ENCODE data around the gene FAM9C.
A peak's percentile ranks its signal among the peaks of the same experiment; 100 is the strongest.
"Not testable (repeated sequence)": the region's sequence is repeated elsewhere in the genome, so short reads cannot be mapped to it uniquely, and the experiment has no call there.

The FAM9C gene

GRCh38 chrX:13023979-13024378 is 20.4 kb downstream of the FAM9C start:
- ATAC-seq: no peak
- TF ChIP-seq ZNF565 (CRISPR knock-in tag; conservative IDR thresholded peaks at IDR 0.05; ENCODE audit: low read depth) (no peak), ZNF70 (CRISPR knock-in tag; IDR thresholded peaks at IDR 0.05) (no peak), TOX (CRISPR knock-in tag; IDR thresholded peaks at IDR 0.05; ENCODE audit: borderline replicate concordance) (no peak), OSR1 (CRISPR knock-in tag; IDR thresholded peaks at IDR 0.05) (no peak), ARNTL (CRISPR knock-in tag; IDR thresholded peaks at IDR 0.05; ENCODE audit: borderline replicate concordance, low read depth) (no peak), ISL1 (CRISPR knock-in tag; IDR thresholded peaks at IDR 0.05) (no peak), TSHZ2 (CRISPR knock-in tag; IDR thresholded peaks at IDR 0.05) (no peak), ZFP3 (CRISPR knock-in tag; IDR thresholded peaks at IDR 0.05) (no peak), CSDC2 (CRISPR knock-in tag; IDR thresholded peaks at IDR 0.05) (no peak), ZFP30 (CRISPR knock-in tag; IDR thresholded peaks at IDR 0.05) (no peak)

GRCh38 chrX:13023567-13023966 is 20.9 kb downstream of the FAM9C start:
- TF ChIP-seq ZC3H10 (CRISPR knock-in tag; IDR thresholded peaks at IDR 0.05): no peak
- no peak for TF ChIP-seq ZNF8 (CRISPR knock-in tag; IDR thresholded peaks at IDR 0.05)
- no peak for TF ChIP-seq PPARA (CRISPR knock-in tag; IDR thresholded peaks at IDR 0.05; ENCODE audit: borderline replicate concordance)
- no peak for TF ChIP-seq POU6F1 (CRISPR knock-in tag; IDR thresholded peaks at IDR 0.05; ENCODE audit: borderline replicate concordance, low read depth)
- no peak for TF ChIP-seq GLIS3 (CRISPR knock-in tag; IDR thresholded peaks at IDR 0.05)
- TF ChIP-seq BACH2 (CRISPR knock-in tag; IDR thresholded peaks at IDR 0.05; ENCODE audit: borderline replicate concordance): no peak
- TF ChIP-seq ZNF565 (CRISPR knock-in tag; conservative IDR thresholded peaks at IDR 0.05; ENCODE audit: low read depth): no peak
- TF ChIP-seq SNAI2 (CRISPR knock-in tag; IDR thresholded peaks at IDR 0.05): no peak
- TF ChIP-seq CSDC2 (CRISPR knock-in tag; IDR thresholded peaks at IDR 0.05): no peak
- TF ChIP-seq ARNTL (CRISPR knock-in tag; IDR thresholded peaks at IDR 0.05; ENCODE audit: borderline replicate concordance, low read depth): no peak
- no peak for TF ChIP-seq OSR1 (CRISPR knock-in tag; IDR thresholded peaks at IDR 0.05)
- no peak for TF ChIP-seq CREB5 (CRISPR knock-in tag; IDR thresholded peaks at IDR 0.05; ENCODE audit: low read depth)
- no peak for TF ChIP-seq ESRRG (CRISPR knock-in tag; IDR thresholded peaks at IDR 0.05)
- no peak for TF ChIP-seq ZFP3 (CRISPR knock-in tag; IDR thresholded peaks at IDR 0.05)
- TF ChIP-seq PATZ1 (CRISPR knock-in tag; IDR thresholded peaks at IDR 0.05; ENCODE audit: borderline replicate concordance): no peak
- no peak for TF ChIP-seq ISL1 (CRISPR knock-in tag; IDR thresholded peaks at IDR 0.05)
- ATAC-seq: no peak

GRCh38 chrX:13022926-13023325 is 21.5 kb downstream of the FAM9C start:
- peak; percentile 70 for ATAC-seq
- TF ChIP-seq CREB5 (CRISPR knock-in tag; IDR thresholded peaks at IDR 0.05; ENCODE audit: low read depth) (no peak), ISL1 (CRISPR knock-in tag; IDR thresholded peaks at IDR 0.05) (0 out of 2 replicates have a peak, but pooled peaks have one; percentile 42)

- not testable (repeated sequence) for ATAC-seq
These were observed 27.7 kb downstream of the FAM9C start for GRCh38 chrX:13016731-13017130.
